HPDE6-E6E7 (cell line): ENCODE results near the gene USP49.
A peak's percentile ranks its signal among the peaks of the same experiment; 100 is the strongest.
"Not testable (repeated sequence)": the region's sequence is repeated elsewhere in the genome, so short reads cannot be mapped to it uniquely, and the experiment has no call there.

ENCODE experiments used
- DNase-seq: peaks from one replicate; pipeline ENCODE4 v3.0.0; 2011; ENCODE audit warnings: missing footprints; ENCODE audit errors: extremely low spot score

USP49 gene

DNA sequence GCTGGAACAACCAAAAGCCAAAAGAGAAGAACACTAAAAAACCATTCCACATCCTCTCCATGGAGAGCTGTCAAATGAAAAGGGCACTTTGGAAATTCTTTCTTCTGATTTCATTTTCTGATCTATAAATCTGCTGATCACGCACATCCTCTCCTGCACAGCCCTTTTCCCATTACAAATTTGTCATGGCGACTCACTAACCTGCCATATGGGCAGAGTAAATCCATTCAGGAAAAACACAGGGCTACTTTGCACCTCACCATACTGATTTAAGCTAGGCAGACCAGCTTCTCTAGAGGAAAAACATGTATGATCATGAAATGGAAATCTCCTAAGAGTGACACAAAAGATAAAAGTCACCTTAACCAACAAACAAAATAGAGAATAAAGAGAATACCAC is 81.7 kb downstream of the USP49 start:
- DNase-seq, result no peak

DNA sequence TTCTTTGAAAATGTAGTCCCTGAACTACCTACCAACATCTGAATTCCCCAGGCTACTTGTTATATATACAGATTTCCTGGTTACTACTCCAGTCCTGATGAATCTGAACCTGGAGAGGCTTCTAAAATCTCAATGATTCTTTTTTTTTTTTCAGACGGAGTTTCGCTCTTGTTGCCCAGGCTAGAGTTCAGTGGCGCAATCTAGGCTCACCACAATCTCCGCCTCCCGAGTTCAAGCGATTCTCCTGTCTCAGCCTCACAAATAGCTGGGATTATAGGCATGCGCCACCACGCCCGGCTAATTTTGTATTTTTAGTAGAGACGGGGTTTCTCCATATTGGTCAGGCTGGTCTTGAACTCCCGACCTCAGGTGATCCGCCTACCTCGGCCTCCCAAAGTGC is 83.2 kb downstream of the USP49 start:
- DNase-seq, result not testable (repeated sequence)

DNA sequence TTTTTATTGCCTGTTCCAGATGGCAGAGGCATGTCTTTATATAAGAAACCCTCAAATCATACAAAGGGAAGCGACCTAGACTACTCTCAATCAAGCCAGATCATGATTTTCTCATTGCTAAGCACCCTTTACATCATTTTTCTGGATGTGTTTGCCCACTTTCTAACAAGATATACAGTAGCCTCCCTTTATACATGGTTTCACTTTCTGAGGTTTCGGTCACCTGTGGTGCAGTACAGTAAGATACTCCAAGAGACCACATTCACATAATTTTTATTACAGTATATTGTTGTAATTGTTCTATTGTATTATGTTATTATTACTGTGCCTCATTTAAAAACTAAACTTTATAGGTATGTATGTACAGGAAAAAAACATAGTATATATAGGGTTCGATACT is 84.1 kb downstream of the USP49 start:
- DNase-seq, result no peak

DNA sequence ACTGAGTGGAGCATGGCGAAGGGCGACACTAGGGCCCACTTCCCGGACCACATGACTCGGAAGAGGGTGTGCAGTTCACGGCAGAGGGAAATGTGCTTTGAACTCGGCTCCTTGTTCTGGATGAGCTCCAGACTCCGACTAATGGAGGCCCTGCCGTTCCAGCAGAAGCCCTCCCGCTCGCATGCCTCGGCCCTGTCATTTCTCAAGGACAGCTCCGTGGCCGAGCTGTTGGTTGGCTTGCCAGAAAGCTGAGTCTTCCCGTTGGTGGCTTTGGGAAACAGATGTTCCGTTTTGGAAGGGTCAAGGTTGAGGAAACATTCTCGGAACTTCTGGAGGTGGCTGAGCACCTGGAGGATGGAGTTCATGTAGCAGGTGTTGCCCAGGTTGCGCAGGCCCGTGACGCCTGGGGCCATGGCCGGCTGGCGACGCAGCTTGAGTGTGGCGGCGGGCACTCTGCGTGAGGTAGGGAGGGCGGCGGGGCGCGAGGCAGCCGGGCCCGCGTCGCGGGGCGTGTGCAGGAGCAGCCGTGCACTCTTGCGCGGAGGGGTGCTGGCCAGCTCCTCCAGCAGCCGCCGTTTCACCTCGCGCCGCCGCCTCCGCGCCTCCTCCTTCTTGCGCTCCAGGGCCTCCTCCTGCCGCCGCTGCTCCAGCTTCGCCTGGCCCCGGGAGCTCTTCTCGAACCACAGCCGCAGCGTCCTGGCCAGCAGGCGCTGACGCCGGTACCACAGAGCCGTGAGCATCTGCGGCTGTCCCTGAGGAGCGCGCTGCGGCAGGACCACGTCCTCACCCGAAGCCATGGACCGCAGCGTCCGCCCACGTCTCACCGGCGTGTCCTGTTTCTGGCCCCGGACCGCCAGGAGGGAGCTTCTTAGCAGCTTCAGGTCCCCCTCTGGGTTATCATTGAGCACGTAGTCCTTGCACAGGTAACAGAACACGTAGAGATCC is 89.1 kb downstream of the USP49 start:
- DNase-seq, result no peak

DNA sequence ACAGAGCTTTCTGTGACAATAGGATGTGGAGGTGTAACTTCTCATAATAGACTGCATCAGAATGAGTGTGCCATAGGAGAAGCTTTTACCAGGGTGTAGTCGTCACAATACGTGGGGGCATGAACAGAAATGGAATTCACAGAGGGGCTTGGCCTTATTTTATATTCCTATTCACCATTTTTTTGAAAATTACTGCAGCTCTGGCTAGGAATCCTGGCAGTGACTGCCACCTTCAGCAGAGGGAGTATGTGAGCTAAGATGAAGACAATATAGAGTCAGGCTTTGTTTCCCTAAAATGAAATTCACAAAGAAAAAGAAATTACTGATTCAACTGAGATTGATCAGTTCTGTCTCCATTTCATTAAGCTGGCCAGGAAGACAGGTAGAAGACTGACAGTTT is 93.8 kb downstream of the USP49 start:
- no peak for DNase-seq

DNA sequence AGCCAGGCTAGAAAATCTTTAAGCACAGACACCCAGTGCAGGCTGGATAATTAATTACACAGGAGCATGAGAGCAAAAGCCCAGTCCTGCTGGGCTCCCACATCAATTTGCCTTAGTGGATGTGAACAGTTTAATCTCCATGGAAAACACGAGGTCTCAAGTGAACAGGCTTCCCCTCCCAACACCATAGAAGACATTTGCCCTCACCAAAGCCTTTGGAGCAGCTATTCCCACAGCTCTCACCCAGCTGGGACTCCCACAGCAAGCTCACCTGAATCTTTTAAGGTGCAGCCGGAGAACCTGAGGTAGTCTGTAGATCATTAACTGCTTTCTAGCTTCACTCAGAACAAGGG is 95.6 kb downstream of the USP49 start:
- no peak for DNase-seq

DNA sequence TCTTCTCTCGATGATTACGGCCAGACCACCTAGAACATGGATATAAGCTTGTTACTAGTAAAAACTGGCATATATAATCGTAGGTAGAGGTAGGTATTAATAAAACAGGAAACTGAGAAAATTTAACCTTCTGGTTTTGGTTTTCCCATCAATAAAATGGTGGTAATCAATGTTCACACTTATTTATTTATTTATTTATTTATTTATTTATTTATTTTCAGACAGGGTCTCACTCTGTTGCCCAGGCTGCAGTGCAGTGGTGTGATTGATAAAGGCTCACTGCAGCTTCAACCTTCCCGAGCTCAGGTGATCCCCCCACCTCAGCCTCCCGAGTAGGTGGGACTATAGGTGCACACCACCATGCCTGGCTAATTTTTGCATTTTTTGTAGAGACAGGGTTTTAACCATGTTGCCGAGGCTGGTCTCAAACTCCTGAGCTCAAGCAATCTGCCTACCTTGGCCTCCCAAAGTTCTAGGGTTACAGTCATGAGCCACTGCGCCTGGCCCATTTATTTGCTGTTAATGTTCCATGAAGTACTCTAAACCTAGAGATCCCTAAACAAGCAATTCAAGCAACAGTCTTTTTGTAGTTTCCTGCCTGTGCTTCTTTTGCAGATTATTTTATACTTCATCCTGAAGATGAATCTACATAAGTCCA is 96.1 kb downstream of the USP49 start:
- no peak for DNase-seq

DNA sequence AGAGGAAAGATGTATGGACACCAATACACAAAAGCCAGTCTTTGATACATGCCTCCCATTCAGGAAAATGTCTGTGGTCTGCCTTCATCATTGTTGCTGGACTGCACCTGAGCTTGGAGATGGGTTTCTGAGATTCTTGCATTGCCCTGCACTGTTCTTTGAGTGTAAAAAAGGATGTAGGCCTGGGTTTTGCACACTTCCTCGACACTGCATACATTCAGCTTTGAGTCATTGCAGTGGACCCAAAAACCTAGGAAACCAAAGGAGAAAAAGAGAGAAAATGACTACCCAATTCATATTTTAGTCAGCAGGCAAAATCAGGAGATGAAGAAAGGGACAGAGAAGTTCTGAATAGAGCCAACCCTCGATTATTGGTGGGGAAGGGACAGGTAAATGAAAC is 98.7 kb downstream of the USP49 start:
- DNase-seq, result no peak

DNA sequence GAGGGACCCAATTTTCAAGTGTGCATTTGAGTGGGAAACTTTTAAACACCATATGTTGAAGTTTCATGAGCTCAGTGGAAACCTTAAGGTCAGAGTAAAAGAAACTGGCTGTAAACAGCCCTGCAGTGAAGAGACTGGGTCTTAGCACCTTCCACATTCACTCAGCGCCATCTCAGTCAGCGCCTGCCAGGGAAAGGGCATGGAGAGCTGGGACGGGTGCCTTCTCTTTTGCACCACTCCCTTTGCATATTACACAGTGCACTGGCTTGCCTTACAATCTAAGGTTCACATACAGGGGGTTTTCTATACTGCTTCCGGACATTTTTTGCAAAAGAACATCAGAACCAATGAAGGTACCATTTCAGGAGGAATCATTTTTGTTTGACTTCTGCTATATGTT is 103.2 kb downstream of the USP49 start:
- DNase-seq, result no peak

DNA sequence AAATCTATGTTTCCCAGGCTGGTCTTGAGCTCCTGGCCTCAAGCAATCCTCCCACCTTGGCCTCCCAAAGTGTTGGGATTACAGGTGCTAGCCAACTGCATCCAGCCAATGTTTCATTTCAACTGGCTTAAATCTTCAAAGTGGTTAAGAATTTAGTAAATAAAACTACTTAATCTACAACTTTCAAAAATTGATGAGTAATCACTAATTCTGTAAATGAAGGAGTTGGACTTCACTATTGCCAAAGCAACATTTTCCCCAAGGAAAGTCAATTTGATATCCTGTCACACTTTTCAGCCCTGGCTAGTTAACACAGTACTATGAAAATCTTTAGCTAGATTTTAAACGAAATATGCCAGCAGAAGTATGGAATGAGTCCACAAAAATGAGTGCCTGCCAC is 103.9 kb downstream of the USP49 start:
- no peak for DNase-seq

DNA sequence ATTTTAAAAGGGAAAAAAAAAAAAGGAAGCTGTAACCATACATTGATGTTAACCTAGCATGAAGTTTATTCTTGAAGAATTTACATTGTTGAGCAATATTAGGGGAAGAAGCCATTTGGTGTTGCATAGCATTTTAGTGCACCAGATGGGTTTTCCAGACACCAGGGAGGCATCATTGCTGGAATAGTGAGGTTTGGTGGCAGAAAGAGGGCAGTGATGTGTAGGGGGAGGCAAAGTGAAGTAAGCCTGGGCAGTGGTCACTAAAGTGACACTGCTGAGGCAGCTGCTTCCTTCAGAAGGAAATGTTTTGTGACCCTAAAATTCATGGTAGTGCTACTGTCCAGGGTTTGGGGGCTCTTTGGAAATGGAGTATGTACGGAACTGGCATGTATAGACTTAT is 105.1 kb downstream of the USP49 start:
- DNase-seq, result no peak

DNA sequence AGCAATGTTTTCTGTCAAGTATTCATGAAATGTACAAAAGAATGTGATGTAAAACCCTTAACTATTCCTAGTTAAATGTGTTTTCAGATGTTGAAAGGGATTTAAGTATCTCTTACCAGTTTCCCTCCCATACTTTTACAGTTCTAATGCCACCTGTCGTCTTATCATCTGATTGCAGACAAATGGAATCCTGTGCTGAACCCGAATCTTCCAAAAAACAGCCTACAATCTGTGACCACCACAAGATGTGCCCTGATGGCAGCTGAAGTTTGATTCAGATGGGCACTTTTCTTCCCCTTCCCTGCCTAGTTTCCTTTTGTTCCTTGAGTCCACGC is 105.8 kb downstream of the USP49 start:
- DNase-seq, result no peak

DNA sequence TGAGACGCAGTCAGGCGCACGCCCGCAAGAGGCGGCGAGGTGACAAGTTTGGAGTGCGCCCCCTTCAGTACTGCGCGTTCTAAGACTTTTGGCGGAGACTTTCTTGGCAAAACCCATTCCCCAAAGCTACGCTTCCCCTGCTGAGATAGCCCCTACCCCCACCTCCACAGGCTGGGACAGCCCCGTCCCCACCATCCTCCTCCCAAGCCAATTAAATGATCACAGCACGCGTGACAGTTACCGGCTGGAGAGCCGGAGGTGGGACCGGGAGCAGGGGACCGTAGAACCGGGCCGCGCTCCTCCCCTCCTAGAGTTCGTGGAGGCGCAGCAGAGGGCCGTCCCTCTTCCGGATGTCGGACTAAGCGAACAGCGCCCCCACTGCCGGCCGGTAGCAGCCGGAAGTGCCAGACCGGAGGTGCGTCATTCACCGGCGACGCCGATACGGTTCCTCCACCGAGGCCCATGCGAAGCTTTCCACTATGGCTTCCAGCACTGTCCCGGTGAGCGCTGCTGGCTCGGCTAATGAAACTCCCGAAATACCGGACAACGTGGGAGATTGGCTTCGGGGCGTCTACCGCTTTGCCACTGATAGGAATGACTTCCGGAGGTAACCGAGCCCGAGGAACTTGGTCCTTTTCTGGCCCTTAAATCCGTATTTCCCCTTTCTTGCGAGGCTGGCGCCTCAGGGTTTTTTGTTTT is 107.8 kb downstream of the USP49 start, which contains the start of gene TOMM6:
Gene TOMM6 (plus strand): TSS at position 476 of the 699 bp plus-strand sequence. CDS start 4 bp downstream, at position 480.
- DNase-seq, result peak; percentile 80

DNA sequence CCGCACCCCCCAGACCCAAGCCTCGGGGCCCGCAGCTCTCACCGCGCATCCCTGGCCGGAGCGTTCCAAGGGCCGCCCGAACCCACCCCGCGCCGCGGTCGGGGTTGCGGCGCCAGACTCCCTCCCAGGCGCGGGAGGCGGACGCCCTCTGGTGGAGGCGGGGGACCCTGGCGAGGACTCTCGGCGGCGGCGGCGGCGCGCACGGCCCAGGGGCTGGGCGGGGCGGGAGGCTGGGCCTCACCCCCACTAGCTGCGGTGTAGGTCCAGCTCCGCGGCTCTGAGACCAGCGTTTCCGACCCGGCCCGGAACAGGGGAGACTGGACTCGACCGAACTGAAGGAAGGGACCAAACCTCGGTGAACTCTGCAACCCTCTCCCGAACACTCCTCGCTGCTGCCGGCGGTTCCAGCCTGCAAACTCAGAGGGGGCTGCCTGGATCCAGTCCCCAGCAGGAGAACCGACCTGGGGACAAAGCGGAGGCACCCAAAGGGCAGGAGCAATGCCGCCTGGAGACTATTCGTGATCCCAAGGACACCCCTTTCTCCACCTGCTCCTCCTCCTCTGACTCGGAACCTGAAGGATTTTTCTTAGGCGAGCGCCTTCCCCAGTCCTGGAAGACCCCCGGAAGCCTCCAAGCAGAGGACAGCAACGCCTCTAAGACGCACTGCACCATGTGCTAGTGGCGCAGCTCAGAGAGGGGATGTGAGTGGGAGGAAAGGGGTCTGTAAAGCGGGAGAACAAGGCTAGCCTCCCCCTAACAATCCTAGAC is 108.5 kb downstream of the USP49 start:
- peak; percentile 79 for DNase-seq

DNA sequence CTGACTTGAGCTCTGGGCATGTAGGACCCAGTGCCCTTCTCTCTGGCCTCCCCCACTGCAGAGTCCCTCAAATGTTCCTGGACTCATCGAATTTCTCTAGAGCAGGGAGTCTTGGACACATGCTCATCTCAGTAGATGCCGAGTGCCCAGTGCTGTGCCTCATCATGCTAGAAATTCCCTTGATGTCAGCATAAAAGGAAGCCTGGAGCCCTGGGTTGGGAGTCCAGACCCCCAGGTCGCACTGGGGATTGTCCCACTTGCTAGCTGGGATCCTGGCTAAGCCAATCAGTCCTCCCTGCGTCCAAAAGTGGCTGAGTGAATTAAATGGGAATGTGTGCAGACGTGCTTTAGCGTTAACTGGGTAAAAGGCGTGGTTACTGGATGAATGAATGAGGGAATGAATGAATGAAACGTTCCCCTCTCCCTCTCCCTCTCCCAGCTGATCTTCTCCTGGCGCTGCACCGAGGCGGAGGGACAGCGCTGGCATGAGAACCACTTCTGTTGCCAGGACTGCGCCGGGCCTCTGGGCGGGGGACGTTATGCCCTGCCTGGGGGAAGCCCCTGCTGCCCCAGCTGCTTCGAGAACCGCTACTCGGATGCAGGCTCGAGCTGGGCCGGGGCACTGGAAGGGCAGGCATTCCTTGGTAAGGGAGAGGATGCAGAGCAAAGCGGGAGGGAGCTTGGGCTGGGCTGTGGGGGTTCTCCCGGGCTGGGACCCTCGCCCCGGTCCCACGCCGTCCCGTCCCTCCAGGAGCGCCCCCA is 109.3 kb downstream of the USP49 start:
- no peak for DNase-seq

DNA sequence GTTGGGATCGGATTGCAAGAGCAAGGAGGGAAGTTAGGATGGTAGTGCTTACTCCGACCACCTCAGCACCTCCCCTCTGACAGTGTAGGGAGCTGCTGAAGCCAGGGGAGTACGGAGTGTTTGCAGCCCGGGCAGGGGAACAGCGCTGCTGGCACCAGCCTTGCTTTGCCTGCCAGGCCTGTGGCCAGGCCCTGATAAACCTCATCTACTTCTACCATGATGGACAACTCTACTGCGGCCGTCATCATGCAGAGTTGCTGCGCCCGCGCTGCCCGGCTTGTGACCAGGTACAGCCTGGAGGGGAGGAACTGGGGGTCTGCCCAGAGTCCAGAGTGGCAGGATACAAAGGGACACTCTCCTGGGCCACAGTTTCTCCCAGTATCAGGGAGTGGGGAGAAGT is 109.9 kb downstream of the USP49 start:
- no peak for DNase-seq

DNA sequence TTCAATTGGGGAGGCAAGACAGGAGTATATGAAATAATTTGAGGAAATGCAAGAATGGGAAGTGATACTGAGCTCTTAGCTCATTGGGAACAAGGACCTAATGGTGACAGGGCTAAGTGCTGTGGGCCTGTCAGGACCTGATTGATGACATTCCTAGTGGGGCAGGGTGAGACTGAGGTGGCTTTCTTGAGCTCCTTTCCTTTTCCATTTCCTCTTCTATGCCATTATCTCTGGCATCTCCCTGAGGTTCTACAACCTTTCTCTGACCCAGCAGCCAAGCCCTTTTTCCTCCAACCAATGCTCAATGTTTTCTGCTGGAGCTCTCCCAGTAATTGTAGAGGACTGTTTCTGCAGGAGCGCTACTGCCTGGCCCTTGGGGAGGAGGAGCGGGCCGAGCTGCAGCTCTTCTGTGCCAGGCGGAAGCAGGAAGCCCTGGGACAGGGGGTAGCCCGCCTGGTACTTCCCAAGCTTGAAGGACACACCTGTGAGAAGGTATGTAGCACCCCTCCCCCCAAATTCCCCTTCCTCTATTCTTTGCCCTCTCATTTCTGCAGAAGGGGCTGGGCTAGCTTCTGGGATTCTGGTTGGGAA is 110.5 kb downstream of the USP49 start:
- DNase-seq, result no peak

DNA sequence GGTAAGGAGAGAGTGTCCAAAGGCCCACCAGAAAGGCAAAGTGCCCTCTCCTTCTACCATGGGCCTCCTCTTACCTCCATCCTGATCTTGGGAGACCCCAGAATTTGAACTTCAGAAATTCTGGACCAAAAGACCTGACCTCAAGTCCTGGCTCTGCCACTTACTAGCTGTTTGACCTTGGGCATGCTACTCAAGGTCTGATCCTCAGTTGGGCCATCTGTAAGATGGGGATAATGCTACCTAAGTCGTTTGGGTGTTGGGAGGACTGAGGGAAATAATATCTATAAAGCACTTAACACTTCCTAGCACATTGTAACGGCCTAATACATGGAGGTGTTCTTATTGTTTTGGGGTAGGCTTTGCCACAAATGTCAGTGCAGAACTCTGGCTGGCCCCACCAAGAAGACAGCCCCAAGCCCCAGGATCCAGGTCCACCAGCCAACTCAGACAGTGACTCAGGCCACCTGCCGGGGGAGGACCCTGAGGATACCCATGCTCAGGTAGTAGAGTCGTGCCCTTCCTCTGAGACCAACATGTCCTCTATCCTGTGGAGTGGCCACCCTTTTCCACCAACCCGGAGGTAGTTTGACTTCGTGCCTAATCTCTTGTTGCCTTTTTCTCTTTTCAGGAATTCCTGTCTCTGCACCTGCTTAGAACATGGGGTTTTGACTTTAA is 111.9 kb downstream of the USP49 start:
- no peak for DNase-seq

DNA sequence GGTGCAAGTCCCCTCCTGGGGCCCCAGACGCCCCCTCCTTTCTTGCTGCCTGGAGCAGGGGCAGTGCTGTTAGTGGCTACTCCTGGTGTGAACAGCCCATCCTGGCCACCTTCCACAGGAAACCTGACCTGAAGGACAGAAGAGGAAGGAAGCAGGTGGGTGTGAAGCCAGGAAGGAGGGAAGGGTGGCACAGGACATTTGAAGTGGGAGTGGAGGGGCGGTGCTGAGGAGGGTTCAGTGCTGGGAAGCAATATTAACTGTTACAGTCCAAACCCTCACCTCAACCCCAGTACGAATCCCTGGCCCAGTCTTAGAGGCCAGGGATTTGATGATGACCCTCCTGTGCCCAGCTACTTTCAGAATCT is 113.8 kb downstream of the USP49 start:
- no peak for DNase-seq
